K562 (cell line): ENCODE results near the gene RHOXF1. TPM values are rescaled to one million over a fixed set of nuclear protein-coding genes. Genes with fewer than 3 reads are reported as not detected.
"Not testable (repeated sequence)": the region's sequence is repeated elsewhere in the genome, so short reads cannot be mapped to it uniquely, and the experiment has no call there.

ENCODE experiments used
- ATAC-seq: fragments of 200-7000 bp; cut with Tn5 transposase; 3 replicates; pipeline ENCODE4 v1.9.1; 2020; ENCODE audit warnings: moderate library complexity
- BruUV-seq: library from RNA; stranded (reverse); fragments of 400-500 nt; replicated peaks from 2 replicates; lab custom pipeline; 2021; lab: Mats Ljungman, UMichigan
- CTCF ChIA-PET: fragments of 300-600 bp; formaldehyde crosslinking; extraction: SDS; loops from one replicate; lab custom pipeline; 2021; ENCODE audit warnings: low intra/inter-chr PET ratio; lab: Yijun Ruan, JAX
- POLR2A ChIA-PET: fragments of 300-600, 350-650 bp; sonication (Branson Sonifier 250); formaldehyde crosslinking; extraction: SDS; loops from one replicate; lab custom pipeline; 2021; ENCODE audit warnings: antibody characterized with exemption, inconsistent platforms; lab: Yijun Ruan, JAX
- DNase-seq, 4 experiments: peaks; one replicate each; pipeline versions ENCODE4 v3.0.0 to v3.0.0-alpha.2; 2011 to 2018; ENCODE audit warnings: low spot score in 3 of 4, mixed read lengths in 3 of 4; ENCODE audit errors: extremely low read depth in 1 of 4
- FAIRE-seq: peaks from 2 replicates; lab custom pipeline; 2011; peaks lifted over from hg19 to GRCh38; lab: Jason Lieb, UNC
- H2AFZ ChIP-seq: 2 replicates; pipeline ENCODE4 v1.6.0; 2011; ENCODE audit warnings: low read depth, low read length, control low read depth, inconsistent platforms
- H3K27ac ChIP-seq: fragments of 200-600 bp; 3 replicates; pipeline ENCODE4 v1.8.0; 2011; ENCODE audit warnings: low read depth, mild to moderate bottlenecking, control low read depth, inconsistent platforms, low read length, moderate library complexity, mixed read lengths; ENCODE audit errors: extremely low read depth
- H3K27me3 ChIP-seq, 2 experiments: fragments of 300-600 bp in 1 of 2; 2 replicates in 1 of 2; 3 replicates in 1 of 2; pipeline versions ENCODE4 v1.6.0 to v1.8.0; 2011; ENCODE audit warnings: inconsistent platforms in 2 of 2, low read length in 2 of 2, mild to moderate bottlenecking in 1 of 2, mixed read lengths in 1 of 2, moderate library complexity in 1 of 2; ENCODE audit not compliant: control insufficient read depth in 2 of 2, insufficient read depth in 2 of 2
- H3K36me3 ChIP-seq: fragments of 300-600 bp; 3 replicates; pipeline ENCODE4 v1.8.0; 2011; ENCODE audit warnings: mild to moderate bottlenecking, low read length, inconsistent platforms; ENCODE audit not compliant: control insufficient read depth, insufficient read depth
- H3K4me1 ChIP-seq, 2 experiments: fragments of 200-600 bp in 1 of 2; replicated peaks in 1 of 2; 2 replicates in 1 of 2; 3 replicates in 1 of 2; pipeline versions ENCODE4 v1.5.1 to v1.8.0; 2011; ENCODE audit warnings: inconsistent platforms in 2 of 2, low read length in 2 of 2, mild to moderate bottlenecking in 1 of 2, mixed read lengths in 1 of 2, moderate library complexity in 1 of 2; ENCODE audit not compliant: control insufficient read depth in 2 of 2, insufficient read depth in 2 of 2
- H3K4me2 ChIP-seq: 2 replicates; pipeline ENCODE4 v1.6.1; 2011; ENCODE audit warnings: low read length, control low read depth, inconsistent platforms, mixed read lengths; ENCODE audit not compliant: insufficient read depth
- H3K4me3 ChIP-seq: fragments of 200-600 bp; sonication (generic), shearing (Covaris generic); 2 replicates; pipeline ENCODE4 v1.5.1; 2016; ENCODE audit warnings: control low read depth, inconsistent platforms
- H3K79me2 ChIP-seq: fragments of 200-600 bp; 3 replicates; pipeline ENCODE4 v1.8.0; 2011; ENCODE audit warnings: low read length, inconsistent platforms; ENCODE audit not compliant: control insufficient read depth, insufficient read depth
- H3K9ac ChIP-seq, 2 experiments: 2 replicates each; pipeline versions ENCODE4 v1.6.0 to v1.6.1; 2011; ENCODE audit warnings: low read depth in 2 of 2, low read length in 2 of 2, control low read depth in 1 of 2, inconsistent platforms in 1 of 2, mild to moderate bottlenecking in 1 of 2, mixed read lengths in 1 of 2; ENCODE audit not compliant: insufficient read depth in 1 of 2
- H3K9me1 ChIP-seq: one replicate; pipeline ENCODE4 v1.6.0; 2011; ENCODE audit warnings: inconsistent platforms, mild to moderate bottlenecking, low read length, moderate library complexity; ENCODE audit not compliant: control insufficient read depth, insufficient read depth
- H3K9me3 ChIP-seq: replicated peaks from 2 replicates; pipeline ENCODE4 v1.5.1; 2011; ENCODE audit warnings: low read depth, low read length, inconsistent platforms; ENCODE audit not compliant: control insufficient read depth, insufficient read depth
- H4K20me1 ChIP-seq: replicated peaks from 2 replicates; pipeline ENCODE4 v1.6.1; 2011; ENCODE audit warnings: low read length, inconsistent platforms, mixed read lengths; ENCODE audit not compliant: control insufficient read depth, insufficient read depth
- FIP1L1 ChIP-seq: fragments of 200-400 bp; formaldehyde crosslinking; IDR thresholded peaks from 2 replicates; pipeline ENCODE4 v1.6.1; 2018; ENCODE audit warnings: mild to moderate bottlenecking, low read depth, low read length; ENCODE audit not compliant: poor library complexity, severe bottlenecking
- WGBS: fragments of 100-300 bp; shearing (Covaris generic); methylation state at CpG from one replicate; pipeline ENCODE4 v1.1.6; 2016; ENCODE audit warnings: low coverage, mixed read lengths; ENCODE audit not compliant: insufficient coverage; ENCODE audit errors: missing lambda C conversion rate; 5-methylcytosine and 5-hydroxymethylcytosine counted together
- in situ Hi-C: fragments of 300-500 bp; cut with MboI; formaldehyde crosslinking; loops from 4 replicates; pipeline ENCODE4 v1.15.0; 2018; ENCODE audit warnings: inconsistent platforms, mixed read lengths
- intact Hi-C: fragments of 100-400 bp; cut with micrococcal nuclease; formaldehyde crosslinking; loops from 2 replicates; pipeline ENCODE4 v1.14.2; 2022
- polyA plus RNA-seq, 8 experiments: library from polyadenylated mRNA; depleted of rRNA in 4 of 8; stranded (reverse) in 5 of 8; unstranded in 3 of 8; fragments of >200 nt; fragmentation: Nextera tagmentation in 2 of 8; fragmentation: Illumina TruSeq in 1 of 8; extraction: Ambion mirVana in 2 of 8; extraction: Trizol in 1 of 8; gene quantifications; 2 replicates each; pipeline versions ENCODE4 v1.2.1 to v1.2.3, GENCODE V29; 2011 to 2014; ENCODE audit warnings: inconsistent platforms in 1 of 8, missing spikeins in 1 of 8
- total RNA-seq, 7 experiments: library from RNA; depleted of rRNA in 6 of 7; stranded (reverse); fragments of >200 nt in 6 of 7; fragmentation: Illumina TruSeq in 2 of 7; extraction: Trizol in 2 of 7; gene quantifications; 2 replicates each; pipeline versions ENCODE4 v1.2.1 to v1.2.3, GENCODE V29; 2011 to 2021; ENCODE audit warnings: low replicate concordance in 1 of 7

Gene RHOXF1
- total and polyA plus RNA-seq, 9 of the 15 experiments (the other 6 are each of a cell fraction or from before 2014, with no cell fraction given), result 0.17 TPM; not detected in 8

DNA sequence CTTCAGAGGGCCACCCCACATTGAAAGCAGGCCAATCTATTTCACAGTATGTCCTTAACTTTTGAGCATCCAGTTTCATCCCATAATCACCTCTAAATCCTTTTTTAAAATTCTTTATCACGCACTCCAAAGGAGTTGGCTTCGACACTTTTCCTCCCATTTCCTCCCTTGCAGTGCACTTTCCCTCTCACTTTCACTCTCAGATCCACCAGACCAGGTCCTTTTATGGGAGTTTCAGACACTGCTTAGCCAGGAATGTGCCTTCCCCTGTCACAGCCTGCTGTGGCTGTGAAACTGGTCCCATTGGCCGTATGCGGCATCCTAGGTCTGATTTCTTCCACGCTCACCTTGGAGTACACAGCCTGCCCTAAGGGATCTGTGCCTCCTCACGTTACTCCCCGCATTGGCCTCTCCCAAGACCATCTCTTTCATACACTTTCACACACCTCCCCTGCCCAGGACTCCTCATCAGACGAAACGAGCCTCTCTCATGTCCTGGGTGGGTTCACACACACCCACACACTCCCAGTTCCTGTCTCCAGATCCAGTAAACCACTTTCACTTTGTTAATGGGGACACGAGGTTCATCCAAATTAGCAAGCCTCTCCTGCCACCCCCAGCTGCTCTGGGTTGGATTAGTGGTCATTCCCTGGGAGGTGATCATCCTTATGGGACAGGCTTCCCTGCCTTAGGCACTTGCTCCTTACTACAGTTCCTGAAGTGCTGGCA, 28.3 kb downstream of the RHOXF1 start (continued):
- no peak for TF ChIP-seq FIP1L1

DNA sequence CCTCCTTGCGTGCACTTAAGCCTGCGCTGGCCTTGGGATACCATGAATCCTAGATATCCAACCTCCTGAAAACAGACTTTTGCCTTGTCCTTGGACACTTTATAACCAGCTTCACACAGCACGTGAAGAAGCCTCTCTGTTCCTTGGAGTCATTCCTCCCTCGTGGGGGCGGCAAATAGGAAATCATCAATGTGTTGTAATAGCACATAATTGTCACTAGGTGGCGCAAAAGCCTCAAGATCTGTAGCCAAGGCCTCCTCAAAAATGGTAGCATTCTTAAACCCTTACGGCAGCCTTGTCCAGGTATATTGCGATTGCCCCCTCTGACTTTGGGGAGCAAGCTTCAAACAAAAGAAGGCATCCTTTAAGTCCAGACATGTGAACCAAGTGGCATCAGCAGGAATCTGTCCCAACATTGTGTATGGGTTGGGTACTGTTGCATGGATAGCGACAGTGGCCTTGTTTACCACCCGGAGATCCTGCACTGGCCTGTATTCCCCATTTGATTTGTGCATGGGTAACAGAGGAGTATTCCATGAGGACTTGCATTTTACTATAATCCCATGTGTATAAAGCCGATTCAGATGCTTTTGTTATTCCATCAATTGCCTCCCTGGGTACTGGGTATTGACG, 30.0 kb downstream of the RHOXF1 start:
- H3K9me3 ChIP-seq, H3K79me2 ChIP-seq, DNase-seq, H3K4me2 ChIP-seq, intact Hi-C loops, H2AFZ ChIP-seq, POLR2A ChIA-PET, H3K4me1 ChIP-seq, BruUV-seq, H3K27ac ChIP-seq, H3K9me1 ChIP-seq, CTCF ChIA-PET, H3K36me3 ChIP-seq, H3K27me3 ChIP-seq, H4K20me1 ChIP-seq, H3K9ac ChIP-seq, H3K4me3 ChIP-seq: not testable (repeated sequence)
- WGBS, result no CpG with 5 or more reads among the region's 12 CpGs
- FAIRE-seq (peak; percentile 94), ATAC-seq (peak; percentile 84)
- in situ Hi-C loops, result loop anchor here (5.0 kb wide), 1 partner anchor 62 kb away; no protein-coding TSS in a partner anchor

DNA sequence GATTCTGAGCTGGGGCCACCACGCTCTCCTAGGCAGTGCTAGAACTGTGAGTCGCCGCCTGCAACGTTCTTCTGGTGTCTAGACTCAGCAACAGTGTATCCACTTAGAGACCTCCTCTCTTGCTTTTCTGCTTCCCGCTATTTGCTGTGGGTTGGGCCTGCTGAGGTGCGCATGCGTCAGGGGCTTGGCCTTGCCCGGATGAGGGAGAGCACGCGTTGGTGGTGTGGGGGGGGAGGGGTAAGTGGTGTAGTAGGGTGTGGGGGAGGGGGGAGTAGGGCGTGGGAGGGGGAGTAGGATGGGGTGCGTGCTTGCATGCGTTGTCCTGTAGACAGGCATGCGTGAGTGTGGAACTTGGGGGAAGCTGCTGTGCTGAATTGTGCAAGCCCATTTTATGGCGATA, 38.1 kb downstream of the RHOXF1 start, which contains the start of gene RHOXF2B:
RHOXF2B (minus strand) TSS at position 101 of the 400 bp plus-strand sequence. CDS start 138 bp downstream, outside the sequence.
- WGBS, result no CpG with 5 or more reads among the region's 15 CpGs
- BruUV-seq, H3K4me1 ChIP-seq, CTCF ChIA-PET, H4K20me1 ChIP-seq, intact Hi-C loops, H3K36me3 ChIP-seq, H3K9ac ChIP-seq, H2AFZ ChIP-seq, H3K9me3 ChIP-seq, in situ Hi-C loops, DNase-seq, H3K27me3 ChIP-seq, H3K9me1 ChIP-seq, POLR2A ChIA-PET, H3K4me2 ChIP-seq, H3K79me2 ChIP-seq, H3K27ac ChIP-seq, H3K4me3 ChIP-seq: not testable (repeated sequence)
- peak; percentile 86 for ATAC-seq
- FAIRE-seq, result peak; percentile 82

DNA sequence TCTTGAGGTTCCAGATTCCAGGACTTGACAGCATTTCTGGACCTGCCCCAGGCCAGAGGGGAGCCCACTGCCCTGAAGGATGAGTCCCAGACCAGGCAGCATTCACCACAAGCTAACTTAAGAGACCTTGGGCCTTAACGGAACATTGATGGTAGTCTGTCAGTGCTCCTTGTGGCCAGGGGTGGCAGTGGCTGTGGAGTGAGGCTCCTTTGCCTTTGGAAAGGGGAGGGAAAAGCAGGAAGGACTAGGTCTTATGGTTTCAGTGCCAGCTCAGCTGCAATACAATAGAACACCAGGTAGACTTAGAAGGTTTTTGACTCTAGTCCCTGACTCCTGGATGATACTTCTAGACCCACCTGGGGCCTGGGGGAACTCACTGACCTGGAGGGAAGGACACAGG, 49.5 kb downstream of the RHOXF1 start:
- WGBS, result no CpG with 5 or more reads among the region's 1 CpG
- H3K27me3 ChIP-seq, FAIRE-seq, H3K9ac ChIP-seq, H2AFZ ChIP-seq, H3K36me3 ChIP-seq, H3K9me3 ChIP-seq, H4K20me1 ChIP-seq, H3K4me3 ChIP-seq, H3K27ac ChIP-seq, POLR2A ChIA-PET, H3K9me1 ChIP-seq, H3K79me2 ChIP-seq, in situ Hi-C loops, BruUV-seq, H3K4me1 ChIP-seq, intact Hi-C loops, CTCF ChIA-PET, DNase-seq, H3K4me2 ChIP-seq: not testable (repeated sequence)
- ATAC-seq, result peak; percentile 77
